Forelimb muscle (tissue), 1 donor: Measurements from ENCODE around the gene ELAVL1. TPM values are rescaled to one million over a fixed set of nuclear protein-coding genes. Genes with fewer than 3 reads are reported as not detected.
"Not testable (repeated sequence)": the region's sequence is repeated elsewhere in the genome, so short reads cannot be mapped to it uniquely, and the experiment has no call there.

Experiments
- DNase-seq: peaks from one replicate; pipeline ENCODE4 v3.0.0-alpha.2; 2013; ENCODE audit warnings: low read depth
- polyA plus RNA-seq: library from polyadenylated mRNA; unstranded; fragments of 120-200 nt; gene quantifications from one replicate; pipeline ENCODE4 v1.2.1, GENCODE V29; 2013; ENCODE audit not compliant: insufficient read length

Gene ELAVL1
- polyA plus RNA-seq, 1 donor = 44.5 TPM

- no peak for DNase-seq
Observed at GRCh38 chr19:7921967-7922835, 83.2 kb downstream of the ELAVL1 start.

DNA sequence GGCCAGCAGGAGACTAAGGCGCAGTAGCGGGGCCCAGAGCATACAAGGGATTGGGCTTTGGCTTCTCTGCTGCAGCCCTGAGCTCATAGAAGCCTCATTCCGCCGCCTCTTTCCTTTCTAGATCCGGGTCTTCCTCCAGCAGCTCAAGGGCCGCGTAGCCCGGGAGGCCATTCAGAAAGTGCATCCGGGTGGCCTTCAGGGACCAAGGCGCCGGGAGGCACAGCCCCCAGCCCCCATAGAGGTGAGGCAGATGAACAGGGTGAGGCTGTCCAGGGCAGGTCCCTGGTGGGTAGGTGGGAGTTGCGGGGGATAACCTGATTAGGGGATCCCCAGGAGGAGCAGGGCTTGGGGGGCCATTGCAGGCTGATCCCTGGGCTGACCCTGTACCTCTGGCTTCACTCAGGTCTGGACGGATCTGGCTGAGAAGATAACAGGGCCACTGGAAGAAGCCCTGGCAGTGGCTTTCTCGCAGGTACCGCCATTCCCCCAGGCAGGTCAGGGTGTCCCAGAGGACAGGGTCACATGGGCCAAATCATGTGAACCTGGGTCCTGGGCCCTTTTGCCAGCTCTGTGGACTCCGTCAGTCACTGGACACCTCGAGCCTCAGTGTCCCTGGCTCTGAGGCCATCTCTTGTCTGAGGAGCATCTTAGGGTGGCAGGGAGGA, 84.0 kb downstream of the ELAVL1 start:
- DNase-seq = no peak

DNA sequence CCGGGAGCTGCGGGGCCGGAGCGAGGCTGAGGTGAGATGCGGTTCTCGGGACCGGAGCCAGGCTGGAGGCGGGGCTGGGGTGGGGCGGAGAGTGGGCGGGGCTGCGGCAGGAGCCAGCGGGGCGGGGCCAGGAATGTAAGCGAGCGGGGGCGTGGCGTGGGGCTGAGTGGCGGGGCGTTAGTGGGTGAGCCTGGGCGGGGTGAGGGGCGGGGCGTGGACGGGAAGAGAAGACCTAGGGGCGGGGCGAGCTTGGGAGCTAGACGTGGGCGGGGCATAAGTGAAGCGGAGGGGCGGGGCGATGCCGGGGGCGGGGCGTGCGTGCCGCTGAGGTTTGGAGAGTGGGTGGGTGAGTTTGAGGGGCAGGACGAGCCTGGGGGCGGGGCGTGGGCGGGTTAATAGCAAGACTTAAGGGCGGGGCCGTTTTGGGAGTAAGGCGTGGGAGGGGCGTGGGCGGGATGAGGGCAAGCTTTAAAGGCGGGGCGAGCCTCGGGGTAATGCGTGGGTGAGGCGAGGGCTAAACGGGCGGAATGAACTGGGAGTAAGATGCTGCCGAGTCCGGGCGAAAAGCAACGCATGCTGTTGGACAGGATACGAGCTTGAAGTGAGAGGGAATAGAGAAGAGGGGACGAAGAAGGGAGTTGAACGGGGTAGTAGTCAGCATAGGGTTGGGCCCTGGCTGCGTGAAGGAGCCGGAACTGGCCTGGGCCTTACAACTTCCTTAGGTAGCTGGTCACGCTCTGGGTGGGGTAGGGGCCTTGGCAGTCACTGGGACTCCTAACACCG, 84.7 kb downstream of the ELAVL1 start:
- peak; percentile 50 for DNase-seq

DNA sequence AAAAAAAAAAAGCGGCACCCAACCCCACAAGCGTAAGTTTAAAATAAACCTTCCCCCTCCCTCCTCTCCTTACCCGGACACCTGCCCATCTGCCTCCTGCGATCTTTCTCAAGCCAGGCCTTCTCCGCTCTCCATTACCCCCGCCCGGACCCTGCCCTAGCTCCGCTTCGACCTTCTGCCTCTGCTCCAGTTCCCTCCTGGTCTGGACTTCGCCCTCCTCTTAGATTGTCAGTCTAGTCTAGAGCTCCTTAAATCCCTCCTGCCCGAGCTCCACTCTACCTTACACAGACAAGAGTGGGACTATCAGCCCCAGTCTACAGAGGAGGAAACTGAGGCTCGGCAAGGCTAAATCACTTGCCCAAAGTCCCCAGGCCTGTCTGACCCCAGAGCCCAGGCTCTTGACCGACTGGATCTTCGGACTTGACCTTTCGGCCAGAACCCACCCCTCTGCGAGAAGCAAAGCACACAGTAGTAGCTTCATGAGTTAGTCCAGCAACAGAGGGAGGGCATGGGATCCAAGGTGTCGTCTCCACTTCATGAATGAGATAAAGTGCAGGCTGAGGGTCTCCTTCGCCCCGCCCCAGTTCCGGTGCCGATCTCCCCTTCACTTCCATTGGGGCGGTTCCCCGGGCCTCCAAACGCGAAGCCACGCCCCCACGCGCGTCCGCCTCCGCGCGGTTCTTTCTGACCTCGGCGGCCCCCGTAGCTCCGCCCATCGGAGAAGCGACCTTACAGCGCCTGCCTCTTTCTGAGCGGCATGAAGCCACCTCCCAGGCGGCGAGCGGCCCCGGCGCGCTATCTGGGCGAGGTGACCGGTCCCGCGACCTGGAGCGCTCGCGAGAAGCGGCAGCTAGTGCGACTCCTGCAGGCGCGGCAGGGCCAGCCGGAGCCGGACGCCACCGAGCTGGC, 85.6 kb downstream of the ELAVL1 start, which contains the start of gene SNAPC2:
Gene SNAPC2, plus strand, starts transcription at position 729 of the 909 bp plus-strand sequence. Its CDS starts 29 bp downstream, at position 758.
- peak; percentile 60 for DNase-seq

GRCh38 chr19:7918615-7919421, 86.6 kb downstream of the ELAVL1 start:
- no peak for DNase-seq

DNA sequence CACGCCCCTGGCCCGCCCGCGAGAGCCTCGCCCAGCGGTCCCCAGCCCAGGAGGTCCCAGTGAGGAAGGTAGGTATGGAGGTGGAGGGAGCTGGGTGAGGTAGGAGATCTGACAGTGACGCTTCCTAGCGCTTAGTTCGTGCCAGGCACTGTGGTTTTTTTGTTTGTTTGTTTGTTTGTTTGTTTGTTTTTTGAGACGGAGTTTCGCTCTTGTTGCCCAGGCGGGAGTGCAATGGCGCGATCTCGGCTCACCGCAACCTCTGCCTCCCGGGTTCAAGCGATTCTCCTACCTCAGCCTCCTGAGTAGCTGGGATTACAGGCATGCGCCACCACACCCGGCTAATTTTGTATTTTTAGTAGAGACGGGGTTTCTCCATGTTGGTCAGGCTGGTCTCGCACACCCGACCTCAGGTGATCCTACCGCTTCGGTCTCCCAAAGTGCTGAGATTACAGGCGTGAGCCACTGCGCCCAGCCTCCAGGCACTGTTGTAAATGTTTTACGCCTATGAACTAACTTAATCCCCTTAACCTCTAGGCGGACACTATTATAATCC, 87.3 kb downstream of the ELAVL1 start:
- not testable (repeated sequence) for DNase-seq

- no peak for DNase-seq
Observed at GRCh38 chr19:7917267-7918061, 88.0 kb downstream of the ELAVL1 start.

GRCh38 chr19:7916955-7917266, 88.5 kb downstream of the ELAVL1 start:
- no peak for DNase-seq

DNA sequence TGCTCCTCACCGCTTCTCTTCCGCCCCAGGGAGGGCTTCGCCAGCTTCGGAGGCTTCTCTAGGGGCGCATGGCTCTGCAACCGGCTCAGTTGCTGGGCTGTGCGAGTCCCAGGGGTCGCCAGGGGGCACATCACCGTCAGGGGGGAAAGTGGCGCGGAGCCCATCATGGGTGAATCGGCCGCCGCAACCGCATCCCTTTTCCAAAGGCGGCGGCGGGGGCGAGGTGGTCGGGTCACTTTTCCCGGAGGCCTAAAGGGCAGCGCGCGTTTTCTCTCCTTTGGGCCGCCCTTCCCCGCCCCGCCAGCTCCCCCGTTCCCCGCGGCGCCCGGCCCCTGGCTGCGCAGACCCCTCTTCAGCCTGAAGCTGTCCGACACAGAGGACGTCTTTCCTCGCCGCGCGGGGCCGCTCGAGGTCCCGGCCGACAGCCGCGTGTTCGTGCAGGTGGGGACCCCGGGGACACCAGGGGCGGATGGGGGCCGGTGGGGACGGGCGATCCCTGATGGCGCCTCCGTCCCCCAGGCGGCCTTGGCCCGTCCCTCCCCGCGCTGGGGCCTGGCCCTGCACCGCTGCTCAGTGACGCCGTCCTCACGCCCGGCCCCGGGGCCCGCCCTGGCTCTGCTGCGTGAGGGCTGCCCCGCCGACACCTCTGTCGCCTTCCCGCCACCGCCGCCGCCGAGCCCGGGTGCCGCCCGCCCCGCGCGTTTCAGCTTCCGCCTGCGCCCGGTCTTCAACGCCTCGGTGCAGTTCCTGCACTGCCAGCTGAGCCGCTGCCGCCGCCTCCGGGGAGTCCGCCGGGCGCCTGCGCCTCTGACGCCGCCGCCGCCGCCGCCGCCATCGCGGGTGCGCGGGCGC, 89.1 kb downstream of the ELAVL1 start:
- DNase-seq = no peak

DNA sequence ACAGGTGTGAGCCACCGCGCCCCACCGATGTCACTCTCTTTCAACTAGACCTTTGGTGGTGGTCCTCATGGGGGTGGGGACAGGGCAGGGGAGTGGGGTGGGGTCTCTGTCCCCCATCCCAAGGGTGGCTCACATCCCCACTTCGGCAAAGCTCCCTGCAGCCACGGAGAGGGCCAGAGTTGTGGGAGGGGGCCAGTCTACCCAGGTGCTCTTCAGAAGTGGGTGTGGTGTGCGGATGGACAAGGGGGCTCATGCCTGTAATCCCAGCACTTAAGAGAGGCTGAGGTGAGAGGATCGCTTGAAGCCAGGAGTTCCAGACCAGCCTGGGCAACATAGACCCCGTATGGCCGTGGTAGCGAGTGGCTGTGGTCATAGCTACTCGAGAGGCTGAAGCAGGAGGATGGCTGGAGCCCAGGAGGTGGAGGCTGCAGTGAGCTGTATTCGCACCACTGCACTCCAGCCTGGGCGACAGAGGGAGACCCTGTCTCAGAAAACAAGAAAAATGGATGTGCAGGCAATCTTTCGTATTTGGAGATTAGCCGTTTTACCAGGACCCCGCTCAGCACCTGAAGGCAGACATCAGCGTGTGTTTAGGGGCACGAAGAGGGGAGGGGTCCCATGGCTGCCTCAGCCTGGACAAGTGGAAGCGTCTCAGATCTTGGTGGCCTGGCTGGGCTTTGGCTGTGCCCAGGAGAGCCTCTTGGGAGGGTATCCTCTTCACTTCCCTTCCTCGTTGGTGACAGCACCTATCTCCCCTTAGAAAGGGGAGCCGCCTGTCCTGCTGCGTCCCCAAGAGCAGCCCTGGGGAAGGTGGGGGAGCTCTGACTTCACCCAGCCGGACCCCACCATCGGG, 90.0 kb downstream of the ELAVL1 start:
- DNase-seq = no peak

GRCh38 chr19:7914598-7915045, 90.8 kb downstream of the ELAVL1 start, which contains the start of gene TGFBR3L:
TSS of gene TGFBR3L (plus strand) at chr19:7914830.
- DNase-seq = no peak

DNA sequence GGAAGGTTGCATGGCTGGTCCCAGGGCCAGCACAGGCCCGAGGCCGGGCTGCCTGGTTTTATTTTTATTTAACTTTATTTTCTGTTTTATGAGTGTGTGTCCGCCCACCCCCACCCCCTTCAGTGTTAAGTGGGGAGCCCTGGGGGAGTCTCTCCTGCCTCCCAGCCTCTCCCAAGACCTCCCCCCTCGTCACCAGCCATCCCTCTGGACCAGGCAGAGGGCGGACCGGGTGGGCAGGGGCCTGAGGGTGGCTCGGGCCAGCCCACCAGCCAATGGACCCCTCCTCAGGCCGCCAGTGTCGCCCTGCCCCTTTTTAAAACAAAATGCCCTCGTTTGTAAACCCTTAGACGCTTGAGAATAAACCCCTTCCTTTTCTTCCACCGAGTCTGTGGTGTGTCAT, 91.3 kb downstream of the ELAVL1 start:
- no peak for DNase-seq

- no peak for DNase-seq
Observed at GRCh38 chr19:7913652-7914051, 91.8 kb downstream of the ELAVL1 start.

GRCh38 chr19:7912697-7913564, 92.5 kb downstream of the ELAVL1 start:
- no peak for DNase-seq

DNA sequence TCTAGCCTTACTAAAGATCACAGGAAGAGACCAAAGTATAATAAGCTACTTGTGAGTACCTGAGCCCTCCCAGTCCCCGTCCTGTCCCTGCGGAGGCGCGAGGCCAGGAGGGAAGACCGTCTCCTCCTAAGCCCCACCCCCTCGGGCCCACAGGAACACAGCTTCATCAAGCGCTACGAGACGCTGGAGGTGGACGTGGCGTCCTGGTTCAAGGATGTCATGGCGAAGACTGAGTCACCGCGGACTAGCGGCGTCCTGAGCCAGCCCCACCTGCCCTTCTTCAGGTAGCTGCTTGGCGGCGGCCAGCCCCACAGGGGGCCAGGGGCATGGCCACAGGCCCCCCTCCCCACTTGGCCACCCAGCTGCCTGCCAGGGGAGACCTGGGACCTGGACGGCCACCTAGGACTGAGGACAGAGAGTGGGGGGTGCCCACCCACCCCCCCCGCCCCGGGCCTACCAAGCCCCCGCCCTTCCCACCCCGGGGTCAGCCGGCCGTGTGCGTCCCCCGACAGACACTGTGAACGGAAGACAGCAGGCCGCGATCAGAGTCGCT, 93.2 kb downstream of the ELAVL1 start:
- no peak for DNase-seq
